Prostate gland (tissue), 2 donors: Measurements from ENCODE around the gene CFAP43. TPM values are rescaled to one million over a fixed set of nuclear protein-coding genes. Genes with fewer than 3 reads are reported as not detected.

ENCODE experiments used
- DNase-seq: peaks from one replicate; pipeline ENCODE4 v3.0.0-alpha.2; 2019; ENCODE audit warnings: low spot score
- H3K27ac ChIP-seq, 2 donors: fragments of 200-600 bp; sonication (generic); 2 replicates each; pipeline ENCODE4 v1.5.1; 2017 to 2019
- H3K27me3 ChIP-seq: fragments of 200-600 bp; sonication (generic); replicated peaks from 2 replicates; pipeline ENCODE4 v1.5.1; 2019; ENCODE audit not compliant: insufficient read depth
- H3K36me3 ChIP-seq, 2 donors: fragments of 200-600 bp; sonication (generic); 1 replicate in 1 of 2; 2 replicates in 1 of 2; pipeline versions ENCODE4 v1.5.1 to v1.8.1; 2017 to 2019
- H3K4me1 ChIP-seq: fragments of 200-600 bp; sonication (generic); replicated peaks from 2 replicates; pipeline ENCODE4 v1.5.1; 2019
- H3K4me3 ChIP-seq, 2 donors: fragments of 200-600 bp; sonication (generic); 2 replicates each; pipeline ENCODE4 v1.5.1; 2017 to 2019
- H3K9me3 ChIP-seq: fragments of 200-600 bp; sonication (generic); 2 replicates; pipeline ENCODE4 v1.5.1; 2017
- CTCF ChIP-seq, 4 experiments: fragments of 200-600 bp in 2 of 4; fragments of 450-650 bp in 2 of 4; sonication (generic) in 2 of 4; IDR thresholded peaks; 1 replicate in 3 of 4; 2 replicates in 1 of 4; pipeline ENCODE4 v1.5.1; 2016 to 2019; ENCODE audit warnings: antibody characterized with exemption in 4 of 4, mild to moderate bottlenecking in 2 of 4, moderate library complexity in 2 of 4
- POLR2A ChIP-seq: fragments of 450-650 bp; IDR thresholded peaks from one replicate; pipeline ENCODE4 v1.6.1; 2016; ENCODE audit warnings: antibody characterized with exemption, mild to moderate bottlenecking
- POLR2AphosphoS5 ChIP-seq: sonication (generic); formaldehyde crosslinking; IDR thresholded peaks from one replicate; pipeline ENCODE4 v1.6.1; 2017; ENCODE audit warnings: antibody characterized with exemption
- WGBS: methylation state at CpG from one replicate; pipeline ENCODE4 v1.1.5; 2018; 5-methylcytosine and 5-hydroxymethylcytosine counted together
- intact Hi-C: fragments of 100-400 bp; cut with DNase I; formaldehyde crosslinking; loops from one replicate; pipeline ENCODE4 v1.14.2; 2022
- total RNA-seq, 2 donors: library from RNA; depleted of rRNA; stranded (reverse); fragments of >200 nt; gene quantifications; one replicate each; pipeline ENCODE4 v1.1.0, GENCODE V29; 2016

The CFAP43 gene
- total RNA-seq, 2 donors from 2014 or later: 2.4 to 6.9 TPM

GRCh38 chr10:104268713-104269645, 36.8 kb upstream of the CFAP43 start, which contains the start of gene GSTO2:
GSTO2 (plus strand) TSS chr10:104269184; CDS start chr10:104274916, 5,732 bp downstream.
- intact Hi-C loops: loop anchor here (10.0 kb wide), 1 partner anchor 144 kb away; the partner anchor contains the start of gene SFR1
- Histone ChIP-seq H3K9me3 (no peaks in the 10 kb centered on the region), H3K27me3 (no peaks in the 10 kb centered on the region), H3K36me3 (peaks cover 0 to 6% of the 10 kb centered on the region in 2 donors), H3K27ac (peak within 1 kb of the TSS; percentile 66 to 70), H3K4me3 (peak within 1 kb of the TSS; percentile 64 to 68), H3K4me1 (no peaks in the 10 kb centered on the region)
- peak; percentile 99 for DNase-seq
- TF ChIP-seq CTCF (IDR thresholded peaks at IDR 0.05): no peak
- TF ChIP-seq POLR2A: peak; percentile 75
- peak; percentile 97 for TF ChIP-seq POLR2AphosphoS5
- WGBS: 1% methylated on average over 29 of the region's 59 CpGs

- Histone ChIP-seq H3K9me3 (no peaks in the 10 kb centered on the region), H3K27ac (peak overlapping the region; percentile 34 to 43), H3K4me1 (no peaks in the 10 kb centered on the region), H3K36me3 (peaks cover 0 to 6% of the 10 kb centered on the region in 2 donors), H3K27me3 (no peaks in the 10 kb centered on the region), H3K4me3 (peak overlapping the region; percentile 64 to 68)
- intact Hi-C loops: loop anchor here (10.0 kb wide), 1 partner anchor 144 kb away; the partner anchor contains the start of gene SFR1
- DNase-seq: no peak
- TF ChIP-seq CTCF (IDR thresholded peaks at IDR 0.05): no peak
- no peak for TF ChIP-seq POLR2AphosphoS5
- TF ChIP-seq POLR2A: no peak
- 8% methylated on average over 10 of the region's 10 CpGs for WGBS
These were observed 36.2 kb upstream of the CFAP43 start for GRCh38 chr10:104268405-104268712.

GRCh38 chr10:104267721-104268404, 35.7 kb upstream of the CFAP43 start:
- H3K4me3 ChIP-seq: peak overlapping the region; percentile 64 to 68
- H3K27me3 ChIP-seq: no peaks in the 10 kb centered on the region
- no peaks in the 10 kb centered on the region for H3K4me1 ChIP-seq
- H3K27ac ChIP-seq: no peak overlapping the region
- DNase-seq: no peak
- intact Hi-C loops: loop anchor here (10.0 kb wide), 1 partner anchor 143 kb away; the partner anchor contains the start of gene SFR1
- 93% methylated on average over 14 of the region's 14 CpGs for WGBS
- peaks cover 0 to 6% of the 10 kb centered on the region in 2 donors for H3K36me3 ChIP-seq
- TF ChIP-seq CTCF (IDR thresholded peaks at IDR 0.05): no peak
- H3K9me3 ChIP-seq: no peaks in the 10 kb centered on the region

GRCh38 chr10:104264783-104265182, 32.6 kb upstream of the CFAP43 start:
- TF ChIP-seq CTCF (IDR thresholded peaks at IDR 0.05) (no peak), POLR2A (no peak), POLR2AphosphoS5 (no peak)
- intact Hi-C loops: loop anchor here (10.0 kb wide), 1 partner anchor 140 kb away; the partner anchor contains the start of gene SFR1
- H3K27me3 ChIP-seq: no peaks in the 10 kb centered on the region
- no peak overlapping the region for H3K27ac ChIP-seq
- no peak overlapping the region for H3K4me3 ChIP-seq
- H3K36me3 ChIP-seq: peaks cover 0 to 6% of the 10 kb centered on the region in 2 donors
- H3K9me3 ChIP-seq: no peaks in the 10 kb centered on the region
- 80% methylated on average over 5 of the region's 5 CpGs for WGBS
- DNase-seq: no peak
- peaks cover 10% of the 10 kb centered on the region for H3K4me1 ChIP-seq
